ENCODE measurements around the gene UMODL1.

UMODL1 gene

DNA sequence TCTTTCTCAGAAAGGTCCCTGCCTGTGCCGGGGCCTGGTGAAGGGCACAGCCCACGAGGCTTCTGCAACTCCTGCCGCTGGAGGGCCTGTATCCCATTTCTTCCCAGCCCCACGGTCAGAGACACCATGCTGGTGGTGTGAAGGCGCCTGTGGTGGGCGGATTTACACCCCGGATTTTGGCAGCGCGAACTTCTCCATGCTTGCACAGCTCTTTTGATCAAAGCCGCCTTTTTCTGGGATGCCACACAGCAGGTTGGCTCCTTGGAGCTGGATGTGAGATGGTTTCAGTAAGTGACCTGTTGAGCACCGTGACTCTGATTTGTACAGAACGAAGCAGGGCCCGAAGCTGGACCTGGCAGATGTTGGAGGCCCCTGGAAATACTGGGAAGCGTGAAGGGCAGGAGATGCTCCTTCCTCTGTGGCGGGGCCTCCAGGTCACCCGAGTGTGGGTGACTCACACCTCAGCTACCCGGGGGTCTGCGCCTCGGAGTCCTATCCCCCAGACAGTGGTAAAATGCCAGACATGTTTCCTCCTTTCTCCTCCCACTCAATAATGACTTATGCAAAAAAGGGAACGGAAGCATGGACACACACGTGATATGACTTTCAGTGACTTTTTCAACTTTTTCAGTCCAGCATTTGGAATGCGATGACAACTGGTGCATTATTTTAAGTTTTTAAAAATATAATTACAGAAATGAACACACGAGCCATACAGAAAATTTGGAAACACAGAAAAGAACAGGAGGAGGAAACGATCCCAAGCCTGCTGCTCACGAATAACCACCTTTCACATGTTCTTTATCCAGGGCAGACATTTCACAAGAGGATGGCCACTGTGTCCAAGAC, 9.0 kb downstream of the UMODL1 start:
- no peak for DNase-seq (ENCODE audit: low read depth in 2 of 2)

DNA sequence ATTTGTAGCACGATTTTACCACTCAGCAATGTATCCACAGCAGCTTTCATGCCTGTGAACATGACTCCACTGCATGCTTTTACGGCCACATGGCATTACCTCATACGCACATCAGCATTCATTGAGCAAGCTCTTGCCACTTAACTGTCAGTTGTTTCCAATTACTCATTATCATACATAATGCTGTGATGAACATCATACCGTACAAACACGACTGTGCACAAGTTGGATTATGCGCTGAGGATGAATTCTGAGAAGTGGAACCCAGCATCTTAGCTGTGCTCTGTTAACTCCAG, 9.6 kb downstream of the UMODL1 start:
- no peak for DNase-seq (ENCODE audit: low read depth in 2 of 2)

- DNase-seq (ENCODE audit: low read depth in 2 of 2): no peak
Measured at GRCh38 chr21:42081138-42081537, 10.0 kb downstream of the UMODL1 start.

DNA sequence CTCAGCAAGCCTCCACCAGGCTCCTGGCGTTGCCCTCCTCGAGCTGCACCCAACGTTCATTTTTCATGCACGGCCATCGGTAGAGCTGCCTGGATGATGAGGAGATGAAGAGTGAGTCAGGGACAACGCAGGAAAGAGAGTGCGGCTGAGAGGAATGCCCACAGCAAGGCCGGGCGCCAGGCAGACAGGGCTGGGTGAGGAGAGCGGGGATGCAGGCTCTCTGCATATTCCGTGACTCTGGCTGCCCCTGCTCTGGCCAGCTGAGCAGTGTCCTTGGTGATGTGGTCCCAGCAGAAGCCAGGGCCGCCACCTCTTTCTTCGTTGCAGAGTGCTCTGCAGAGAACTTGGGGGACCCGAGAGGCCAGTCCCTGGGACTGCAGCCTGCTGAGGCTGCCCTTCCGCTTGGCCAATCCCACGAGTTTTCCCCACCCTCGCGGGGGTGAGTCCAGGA, 10.8 kb downstream of the UMODL1 start:
- DNase-seq (ENCODE audit: low read depth in 2 of 2): no peak

- DNase-seq (ENCODE audit: low read depth in 2 of 2): no peak
Measured at GRCh38 chr21:42082501-42083360, 11.6 kb downstream of the UMODL1 start.

- no peak for DNase-seq (ENCODE audit: low read depth in 2 of 2)
Measured at GRCh38 chr21:42083361-42083690, 12.2 kb downstream of the UMODL1 start.

GRCh38 chr21:42084079-42084478, 13.0 kb downstream of the UMODL1 start:
- DNase-seq (ENCODE audit: low read depth in 2 of 2): no peak

GRCh38 chr21:42085246-42086077, 14.3 kb downstream of the UMODL1 start:
- DNase-seq (ENCODE audit: low read depth in 2 of 2): no peak

- no peak for DNase-seq (ENCODE audit: low read depth in 2 of 2)
Measured at GRCh38 chr21:42086969-42087368, 15.9 kb downstream of the UMODL1 start.

DNA sequence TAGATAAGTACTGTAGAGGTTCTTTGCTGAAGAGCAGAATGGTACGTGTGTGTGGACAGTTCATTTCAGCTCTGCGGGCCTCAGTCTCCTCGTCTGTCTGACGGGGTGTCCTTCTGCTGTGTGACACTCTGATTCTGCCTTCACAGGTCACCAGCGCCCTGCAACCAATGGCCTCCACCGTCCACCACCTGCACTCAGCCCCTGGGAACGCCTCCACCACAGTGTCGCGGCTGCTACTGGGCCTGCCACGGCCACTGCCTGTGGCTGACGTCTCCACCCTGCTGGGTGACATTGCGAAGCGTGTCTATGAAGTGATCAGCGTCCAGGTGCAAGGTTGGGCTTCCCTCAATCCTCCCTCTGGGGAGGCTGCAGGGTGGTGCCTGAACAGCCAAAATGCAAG, 17.0 kb downstream of the UMODL1 start:
- DNase-seq (ENCODE audit: low read depth in 2 of 2): no peak

DNA sequence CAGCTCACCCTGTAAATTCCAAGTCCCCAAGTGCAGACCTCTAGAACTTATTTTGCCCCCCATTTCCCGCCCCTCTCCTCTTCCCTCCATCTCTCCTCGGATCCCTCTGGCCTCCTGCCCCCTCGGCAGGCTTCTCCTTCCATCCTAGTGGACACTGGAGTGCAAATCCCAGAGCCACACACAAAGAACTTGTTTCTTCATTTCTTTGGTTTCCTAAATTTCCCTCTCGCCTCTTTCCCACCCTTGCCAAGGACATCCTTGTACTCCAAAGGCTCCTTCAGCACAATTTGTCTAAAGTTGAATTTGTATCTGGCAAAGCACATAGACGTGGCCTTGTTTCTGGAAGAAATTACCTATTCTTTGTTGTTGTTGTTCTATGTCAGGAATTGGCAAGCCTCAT, 17.5 kb downstream of the UMODL1 start:
- no peak for DNase-seq (ENCODE audit: low read depth in 2 of 2)

DNA sequence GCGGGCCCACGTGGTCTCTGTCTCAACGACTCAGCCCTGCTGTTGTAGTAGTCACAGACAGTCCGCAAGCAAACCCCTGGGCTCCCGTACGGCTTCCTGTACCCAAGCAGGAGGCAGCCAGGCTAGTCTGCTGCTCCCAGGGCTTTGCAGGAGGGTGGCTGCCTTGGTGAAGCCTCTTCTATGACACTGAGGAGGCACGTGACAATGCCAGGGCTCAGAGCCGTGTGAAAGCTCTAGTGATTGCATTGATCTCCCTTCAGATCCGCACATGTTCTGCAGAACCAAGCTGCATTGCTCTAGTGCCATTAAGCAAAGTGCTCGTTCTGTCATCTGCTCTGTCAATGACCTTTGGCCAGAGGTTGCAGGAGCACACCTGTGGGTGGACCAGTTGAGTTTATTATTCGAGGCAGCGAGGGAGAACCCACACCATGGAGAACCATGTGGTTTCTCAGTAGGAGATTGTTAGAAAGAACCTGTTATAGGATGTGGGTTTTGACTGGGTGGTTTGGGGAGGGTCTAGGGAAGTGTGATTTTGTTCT, 18.0 kb downstream of the UMODL1 start:
- DNase-seq (ENCODE audit: low read depth in 2 of 2): no peak

DNA sequence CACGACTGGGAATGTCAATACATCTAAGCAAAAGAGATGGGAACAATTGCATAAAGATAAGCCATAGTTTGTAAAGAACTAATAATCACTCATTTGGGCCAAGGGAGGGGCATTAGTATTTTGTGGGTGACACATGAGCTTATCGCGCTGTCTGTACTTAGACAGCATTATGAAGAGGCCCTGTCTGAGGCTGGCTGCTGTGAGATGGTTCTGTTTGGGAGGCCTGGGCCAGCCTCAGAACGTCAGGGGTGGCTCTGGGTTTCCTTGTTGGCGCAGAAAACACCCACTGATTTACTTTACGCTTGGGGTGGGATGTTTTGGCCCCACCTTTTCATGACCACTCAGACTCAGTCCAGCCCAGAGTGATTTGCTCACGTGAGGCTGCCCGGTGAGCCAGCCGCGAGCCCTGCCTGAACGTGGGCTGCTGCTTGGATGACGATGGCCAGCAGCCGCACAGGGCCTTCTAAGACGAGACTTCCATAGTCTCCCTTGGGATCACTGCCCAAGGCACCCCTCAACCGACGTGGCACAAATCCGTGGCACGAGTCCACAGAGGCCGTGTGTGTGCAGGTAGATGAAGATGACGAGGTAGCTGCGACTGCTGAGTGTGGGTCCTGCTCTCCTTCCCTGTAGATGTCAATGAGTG, 18.7 kb downstream of the UMODL1 start:
- DNase-seq (ENCODE audit: low read depth in 2 of 2): no peak

- DNase-seq (ENCODE audit: low read depth in 2 of 2): no peak
Measured at GRCh38 chr21:42091899-42092508, 20.9 kb downstream of the UMODL1 start.

DNA sequence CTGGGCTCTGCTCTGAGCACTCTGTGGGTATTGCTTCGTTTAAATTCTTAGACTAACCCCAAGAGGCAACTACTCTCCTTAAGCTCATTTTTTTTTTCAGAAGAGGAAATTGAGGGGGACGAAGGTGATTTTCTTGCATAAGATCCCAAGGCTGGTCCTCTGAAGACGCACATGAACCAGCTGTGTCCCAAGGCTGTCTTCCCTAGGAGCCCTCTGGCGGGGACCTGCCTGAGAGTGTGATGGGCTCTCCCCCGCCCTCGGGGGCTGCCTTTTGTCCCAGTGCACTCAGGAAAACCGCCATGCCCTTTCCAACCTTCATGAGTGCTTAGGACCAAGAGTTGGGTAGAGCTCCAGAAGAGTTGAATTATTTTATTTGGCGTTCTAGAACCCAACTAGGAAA, 21.7 kb downstream of the UMODL1 start:
- no peak for DNase-seq (ENCODE audit: low read depth in 2 of 2)

- DNase-seq (ENCODE audit: low read depth in 2 of 2): no peak
Measured at GRCh38 chr21:42093186-42093585, 22.1 kb downstream of the UMODL1 start.

- no peak for DNase-seq (ENCODE audit: low read depth in 2 of 2)
Measured at GRCh38 chr21:42093991-42094421, 22.9 kb downstream of the UMODL1 start.

DNA sequence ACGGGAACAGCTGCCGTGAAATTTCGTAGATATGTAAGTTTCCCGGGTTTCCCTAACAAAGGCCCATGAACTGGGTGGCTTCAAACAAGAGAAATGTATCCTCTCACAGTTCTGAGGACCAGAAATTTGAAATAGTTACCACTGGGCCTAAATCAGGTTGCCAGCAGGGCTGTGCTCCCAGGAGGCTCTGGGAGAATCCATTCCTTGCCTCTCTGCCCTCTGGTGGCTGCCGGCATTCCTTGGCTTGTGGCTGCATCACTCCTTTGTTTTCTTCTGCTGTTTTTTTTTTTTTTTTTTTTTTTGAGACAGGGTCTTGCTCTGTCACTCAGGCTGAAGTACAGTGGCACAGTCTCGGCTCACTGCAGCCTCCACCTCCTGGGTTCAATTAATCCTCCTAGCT, 23.7 kb downstream of the UMODL1 start:
- no peak for DNase-seq (ENCODE audit: low read depth in 2 of 2)

DNA sequence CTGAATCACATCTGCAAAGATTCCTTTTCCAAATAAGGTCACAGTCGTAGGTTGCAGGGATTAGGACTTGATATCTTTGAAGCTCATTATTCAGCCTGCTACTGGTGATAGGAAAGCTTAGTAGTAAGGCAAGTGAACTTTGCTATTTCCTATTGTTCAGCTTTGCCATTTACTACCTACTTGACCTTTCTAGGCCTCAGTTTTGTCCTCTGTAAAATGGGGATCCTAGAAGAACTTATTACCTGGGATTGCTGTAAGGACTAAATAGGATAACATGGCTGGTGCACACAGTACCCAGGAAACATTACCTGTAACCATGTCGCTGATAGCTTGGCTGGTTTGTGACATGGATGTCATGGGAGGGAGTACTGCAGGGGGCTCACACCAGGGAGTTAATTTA, 24.5 kb downstream of the UMODL1 start:
- no peak for DNase-seq (ENCODE audit: low read depth in 2 of 2)

- DNase-seq (ENCODE audit: low read depth in 2 of 2): no peak
Measured at GRCh38 chr21:42096566-42096965, 25.4 kb downstream of the UMODL1 start.

GRCh38 chr21:42097274-42097673, 26.2 kb downstream of the UMODL1 start:
- no peak for DNase-seq (ENCODE audit: low read depth in 2 of 2)

Data from stimulated activated CD8-positive, alpha-beta memory T cell treated with anti-CD3 and anti-CD28 coated beads, Interleukin-15, amount 100 ng/mL, for 4 hours (primary cell).